Nucleus accumbens (tissue), 56 donors: ENCODE measurements around the gene TMEM134.
"Not testable (repeated sequence)": the region's sequence is repeated elsewhere in the genome, so short reads cannot be mapped to it uniquely, and the experiment has no call there.

Experiments
- DNase-seq, 56 donors: peaks; one replicate each; lab custom pipeline; 2025; lab: John Stamatoyannopoulos, UW

The TMEM134 gene

DNA sequence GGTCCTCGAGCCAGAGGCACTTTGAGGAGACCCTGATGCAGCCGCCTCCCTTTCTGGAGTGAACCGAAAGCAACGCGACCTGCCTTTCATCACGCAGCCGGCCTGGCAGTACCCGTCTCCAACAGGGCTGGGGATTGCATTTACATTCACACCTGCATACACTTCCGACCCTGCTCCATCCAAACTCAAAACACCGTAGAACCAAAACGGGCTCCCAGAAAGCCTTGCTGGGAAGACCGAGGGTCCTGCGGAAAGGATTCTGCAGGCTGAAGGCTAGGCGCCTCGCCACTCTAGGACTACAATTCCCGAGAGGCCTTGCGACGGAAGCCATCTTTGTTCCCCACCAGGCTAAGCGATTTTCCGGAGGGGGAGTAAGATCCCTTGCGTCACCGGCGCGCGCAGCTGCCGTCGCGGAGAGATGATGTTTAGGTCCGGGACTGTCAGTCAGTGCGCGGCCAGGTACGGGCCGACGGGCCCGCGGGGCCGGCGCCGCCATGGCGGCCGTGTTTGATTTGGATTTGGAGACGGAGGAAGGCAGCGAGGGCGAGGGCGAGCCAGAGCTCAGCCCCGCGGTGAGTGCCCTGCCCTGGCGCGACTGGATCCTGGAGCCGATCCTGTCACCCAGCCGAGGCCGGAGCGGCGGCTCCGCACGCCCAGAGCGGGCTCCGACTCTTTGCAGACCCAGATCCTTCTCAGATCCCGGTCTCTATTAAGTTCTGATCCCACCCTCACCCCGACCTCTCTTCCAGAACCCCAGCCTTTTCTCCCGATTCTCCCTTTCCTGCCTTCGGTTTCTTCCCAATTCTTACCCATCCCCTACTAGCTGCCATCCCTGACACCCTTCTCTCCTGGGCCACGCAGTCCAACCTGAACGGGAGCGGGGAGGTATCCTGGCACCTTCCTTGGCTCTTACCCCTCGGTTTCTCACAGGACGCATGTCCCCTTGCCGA, 40.7 kb downstream of the TMEM134 start, which contains the start of gene RPS6KB2:
RPS6KB2 (plus strand) TSS at position 443 of the 950 bp plus-strand sequence; CDS start at position 495, 52 bp downstream.
- DNase-seq = peak; percentile 82 to 99 (median 96)

DNA sequence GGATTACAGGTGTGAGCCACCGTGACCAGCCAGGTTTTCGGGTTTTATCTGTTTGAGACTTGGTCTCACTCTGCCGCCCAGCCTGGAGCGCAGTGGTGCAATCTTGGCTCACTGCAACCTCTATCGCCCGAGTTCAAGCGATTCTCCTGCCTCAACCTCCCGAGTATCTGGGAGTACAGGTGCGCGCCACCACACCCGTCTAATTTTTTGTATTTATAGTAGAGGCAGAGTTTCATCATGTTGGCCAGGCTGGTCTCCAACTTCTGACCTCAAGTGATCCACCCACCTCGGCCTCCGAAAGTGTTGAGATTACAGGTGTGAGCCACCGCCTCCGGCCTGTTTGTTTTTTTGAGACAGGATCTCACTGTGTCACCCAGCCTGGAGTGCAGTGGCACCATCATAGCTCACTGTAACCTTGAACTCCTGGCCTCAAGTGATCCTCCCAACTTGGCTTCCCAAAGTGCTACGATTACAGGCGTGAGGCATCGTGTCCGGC, 41.6 kb downstream of the TMEM134 start:
- DNase-seq = not testable (repeated sequence)

DNA sequence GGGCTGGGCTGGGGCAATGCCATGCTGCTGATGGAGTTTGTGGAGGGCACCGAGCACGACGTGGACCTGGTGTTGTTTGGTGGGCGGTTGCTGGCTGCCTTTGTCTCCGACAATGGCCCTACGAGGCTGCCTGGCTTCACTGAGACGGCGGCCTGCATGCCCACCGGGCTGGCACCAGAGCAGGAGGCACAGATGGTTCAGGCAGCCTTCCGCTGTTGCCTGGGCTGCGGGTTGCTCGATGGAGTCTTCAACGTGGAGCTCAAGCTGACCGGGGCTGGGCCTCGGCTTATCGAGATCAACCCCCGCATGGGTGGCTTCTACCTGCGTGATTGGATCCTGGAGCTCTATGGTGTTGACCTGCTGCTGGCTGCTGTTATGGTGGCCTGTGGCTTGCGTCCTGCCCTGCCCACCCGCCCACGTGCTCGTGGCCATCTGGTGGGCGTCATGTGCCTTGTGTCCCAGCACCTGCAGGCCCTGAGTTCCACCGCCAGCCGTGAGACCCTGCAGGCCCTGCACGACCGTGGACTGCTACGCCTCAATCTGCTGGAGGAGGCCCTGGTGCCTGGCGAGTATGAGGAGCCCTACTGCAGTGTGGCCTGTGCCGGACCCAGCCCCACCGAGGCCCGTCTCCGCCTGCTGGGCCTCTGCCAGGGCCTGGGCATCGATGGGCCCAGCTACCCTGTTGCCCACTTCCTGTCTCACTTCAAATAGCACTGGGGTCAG, 45.0 kb downstream of the TMEM134 start:
- no peak for DNase-seq

DNA sequence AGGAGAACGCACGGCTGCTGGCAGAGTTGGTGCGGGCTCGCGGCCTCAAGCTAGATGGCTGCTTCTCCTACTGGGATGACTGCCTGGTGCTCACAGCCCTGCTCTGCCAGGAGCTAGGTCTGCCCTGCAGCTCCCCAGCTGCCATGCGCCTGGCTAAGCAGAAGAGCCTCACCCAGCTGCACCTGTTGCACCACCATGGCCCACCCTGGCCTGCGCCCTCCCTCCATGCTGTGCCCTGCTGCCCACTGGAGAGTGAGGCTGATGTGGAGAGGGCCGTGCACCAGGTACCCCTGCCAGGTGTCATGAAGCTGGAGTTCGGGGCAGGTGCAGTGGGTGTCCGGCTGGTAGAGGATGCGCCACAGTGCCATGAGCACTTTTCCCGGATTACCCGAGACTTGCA, 45.6 kb downstream of the TMEM134 start:
- no peak for DNase-seq

DNA sequence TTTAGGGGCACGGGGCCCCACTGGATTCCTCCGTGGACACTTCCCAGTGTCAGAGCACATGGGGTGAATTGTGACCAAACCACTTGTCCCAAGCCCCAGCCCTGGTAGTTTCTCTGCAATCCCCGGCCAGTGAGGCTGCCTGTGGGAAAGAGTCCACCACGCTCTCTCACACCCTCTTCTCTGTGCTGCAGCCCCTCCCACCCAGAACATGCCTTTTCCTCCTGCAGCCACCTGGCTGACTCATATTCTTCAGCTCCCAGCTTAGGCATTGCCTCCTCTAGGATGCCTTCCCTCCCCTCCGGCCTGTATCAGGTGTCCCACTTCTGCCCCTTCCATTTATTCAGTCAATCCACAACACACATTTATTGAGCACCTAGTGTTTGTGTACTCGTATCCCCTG, 46.2 kb downstream of the TMEM134 start:
- DNase-seq = no peak

DNA sequence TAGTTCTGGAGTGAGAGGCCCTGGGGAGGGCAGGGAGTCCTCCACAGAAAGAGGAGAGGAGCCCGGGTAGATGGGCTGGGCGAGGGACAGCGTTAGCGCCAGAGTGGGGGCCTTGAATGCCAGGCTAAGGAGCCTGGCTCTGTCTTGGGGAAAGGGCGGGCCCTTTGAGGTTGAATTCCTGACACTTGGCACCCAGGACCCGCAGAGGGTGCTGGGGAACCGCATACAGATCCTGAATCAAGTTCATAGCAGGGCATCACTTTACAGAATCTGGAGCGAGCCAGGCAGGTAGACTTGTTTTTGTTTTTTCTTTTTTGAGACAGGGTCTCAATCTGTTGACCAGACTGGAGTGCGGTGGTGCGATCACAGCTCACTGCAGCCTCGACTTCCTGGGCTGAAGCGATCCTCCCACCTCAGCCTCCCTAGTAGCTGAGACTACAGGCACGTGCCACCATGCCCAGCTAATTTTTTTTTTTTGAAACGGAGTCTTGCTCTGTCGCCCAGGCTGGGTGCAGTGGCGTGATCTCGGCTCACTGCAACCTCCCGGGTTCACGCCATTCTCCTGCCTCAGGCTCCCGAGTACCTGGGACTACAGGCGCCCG, 47.5 kb downstream of the TMEM134 start:
- DNase-seq = no peak

DNA sequence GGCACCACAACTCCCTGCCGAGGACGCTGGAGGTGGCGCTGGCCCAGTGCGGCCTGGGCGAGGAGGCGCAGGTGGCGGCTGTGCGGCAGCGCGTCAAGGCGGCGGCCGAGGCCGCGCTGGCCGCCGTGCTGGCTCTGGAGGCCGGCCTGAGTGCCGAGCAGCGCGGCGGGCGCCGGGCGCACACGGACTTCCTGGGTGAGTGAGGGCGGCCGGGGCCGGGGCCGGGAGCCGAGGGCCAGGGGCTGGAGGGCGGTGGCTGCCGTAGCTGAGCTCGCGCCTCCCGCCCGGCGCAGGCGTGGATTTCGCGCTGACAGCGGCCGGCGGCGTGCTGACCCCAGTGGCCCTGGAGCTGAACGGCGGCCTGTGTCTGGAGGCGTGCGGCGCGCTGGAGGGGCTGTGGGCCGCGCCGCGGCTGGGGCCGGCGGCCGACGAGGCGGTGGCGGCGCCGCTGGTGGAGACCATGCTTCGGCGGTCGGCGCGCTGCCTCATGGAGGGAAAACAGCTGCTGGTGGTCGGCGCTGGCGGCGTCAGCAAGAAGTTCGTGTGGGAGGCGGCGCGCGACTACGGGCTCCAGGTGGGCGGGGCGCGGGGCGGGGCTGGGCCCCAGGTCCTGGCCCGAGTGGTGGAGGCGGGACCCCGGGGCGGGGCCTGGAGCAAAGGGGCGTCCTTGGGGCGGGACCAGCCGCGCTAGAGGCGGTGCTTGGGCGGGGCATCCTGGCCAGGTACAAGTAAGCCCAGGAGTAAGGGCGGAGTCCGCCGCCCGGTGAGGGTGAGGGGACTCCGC, 48.2 kb downstream of the TMEM134 start:
- DNase-seq = peak; percentile 44 to 96 (median 85)

DNA sequence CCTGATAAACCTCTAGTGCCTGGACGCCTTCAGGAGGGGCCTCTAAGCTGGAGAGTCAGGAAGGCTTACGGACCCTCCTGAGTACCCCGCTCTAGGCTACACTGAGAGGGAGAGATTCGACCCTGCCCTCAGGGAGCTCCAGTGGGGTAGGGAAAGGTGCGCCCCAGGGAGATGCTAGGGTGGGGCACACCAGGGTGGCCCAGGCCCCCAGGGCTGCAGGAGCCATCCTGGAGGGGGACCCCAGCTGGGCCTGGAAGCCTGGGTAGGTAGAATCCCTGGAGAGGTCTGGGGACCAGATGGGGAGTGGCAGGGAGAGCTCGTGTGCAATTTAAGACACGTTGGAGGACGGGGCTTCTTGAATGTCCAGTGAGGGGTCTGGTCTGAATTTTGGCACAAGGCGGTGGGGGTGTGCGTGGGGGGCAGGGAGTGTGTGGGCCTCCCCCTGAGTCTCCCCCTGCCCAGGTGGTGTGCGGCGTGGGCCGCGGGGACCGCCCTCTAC, 48.9 kb downstream of the TMEM134 start:
- DNase-seq = no peak

DNA sequence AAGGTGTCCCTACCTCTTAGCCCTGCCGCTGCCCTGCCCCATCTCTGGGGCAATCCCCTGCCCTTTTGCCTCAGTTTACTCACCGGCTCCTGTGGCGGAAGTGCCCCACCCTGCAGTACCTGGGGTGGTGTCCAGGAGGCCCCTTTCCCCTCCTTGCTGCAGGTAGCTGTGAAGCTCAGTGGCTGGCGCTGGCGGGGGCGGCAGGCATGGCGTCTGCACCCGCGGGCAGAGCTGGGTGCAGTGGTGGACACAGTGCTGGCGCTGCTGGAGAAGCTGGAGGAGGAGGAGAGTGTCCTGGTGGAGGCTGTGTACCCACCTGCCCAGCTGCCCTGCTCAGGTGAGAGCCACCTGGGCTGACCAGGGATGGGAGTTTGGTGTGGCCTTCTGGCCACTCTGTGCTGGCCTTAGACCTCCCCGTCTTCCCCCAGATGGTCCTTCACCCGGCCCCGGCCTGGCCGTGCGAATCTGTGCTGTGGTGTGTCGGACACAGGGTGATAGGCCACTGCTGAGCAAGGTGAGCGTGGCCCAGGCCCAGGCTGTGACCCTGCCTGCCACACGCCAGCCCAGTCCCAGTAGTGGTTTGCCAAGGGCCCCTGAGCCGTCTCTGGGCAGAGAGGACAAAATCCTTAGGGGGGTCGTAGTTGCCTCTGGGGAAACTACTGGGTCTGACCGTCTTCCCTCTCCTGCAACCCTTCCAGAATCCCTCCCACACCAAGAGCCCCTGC, 49.6 kb downstream of the TMEM134 start:
- DNase-seq = no peak

DNA sequence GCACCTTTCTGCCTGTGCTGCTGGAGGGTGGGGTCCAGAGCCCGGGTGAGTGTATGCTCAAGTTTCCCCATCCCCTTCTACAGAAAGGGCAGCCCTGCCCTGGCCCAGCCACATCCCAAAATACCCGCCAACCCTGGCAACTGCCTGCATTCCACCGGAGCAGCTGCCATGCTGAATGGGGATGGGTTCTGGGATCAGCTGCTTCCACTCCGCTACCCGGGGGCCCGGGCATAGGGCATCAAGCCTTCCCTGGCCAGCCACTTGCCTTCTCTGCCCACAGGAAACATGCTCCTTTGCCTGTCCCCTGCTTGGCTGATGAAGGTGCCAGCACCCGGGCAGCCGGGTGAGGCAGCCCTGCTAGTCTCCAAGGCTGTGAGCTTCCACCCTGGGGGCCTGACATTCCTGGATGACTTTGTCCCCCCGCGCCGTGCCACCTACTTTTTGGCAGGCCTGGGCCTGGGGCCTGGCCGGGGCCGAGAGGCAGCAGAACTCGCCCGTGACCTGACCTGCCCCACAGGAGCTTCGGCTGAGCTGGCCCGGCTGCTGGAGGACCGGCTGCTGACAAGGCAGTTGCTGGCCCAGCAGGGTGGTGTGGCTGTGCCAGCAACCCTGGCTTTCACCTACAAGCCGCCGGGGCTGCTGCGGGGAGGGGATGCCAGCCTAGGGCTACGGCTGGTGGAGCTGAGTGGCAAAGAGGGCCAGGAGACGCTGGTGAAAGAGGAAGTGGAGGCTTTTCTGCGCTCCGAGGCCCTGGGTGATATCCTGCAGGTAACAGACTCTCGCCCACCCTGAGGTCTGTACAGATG, 50.4 kb downstream of the TMEM134 start:
- peak in 5 of 56 donors; percentile 10 to 43 (median 34) for DNase-seq

DNA sequence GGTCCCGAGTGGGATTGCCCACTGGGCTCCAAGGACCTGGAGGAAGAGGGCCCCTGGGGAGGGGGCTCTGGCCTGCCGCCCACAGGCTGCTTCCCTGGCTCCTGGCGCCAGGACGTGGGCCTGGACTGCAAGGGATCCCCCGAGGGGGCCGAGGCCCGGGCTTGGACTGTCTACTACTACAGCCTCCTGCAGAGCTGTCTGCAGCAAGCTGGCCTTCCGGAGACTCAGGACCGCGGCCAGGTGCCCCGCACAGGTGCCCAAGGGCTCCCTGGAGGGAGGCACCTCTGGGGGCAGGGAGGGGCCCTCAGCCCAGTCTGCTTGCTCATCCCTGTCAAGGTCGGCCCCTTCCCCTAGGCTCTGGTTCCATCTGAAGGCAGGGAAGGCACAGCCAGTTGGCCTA, 51.6 kb downstream of the TMEM134 start:
- DNase-seq = peak in 1 of 56 donors; percentile 54

DNA sequence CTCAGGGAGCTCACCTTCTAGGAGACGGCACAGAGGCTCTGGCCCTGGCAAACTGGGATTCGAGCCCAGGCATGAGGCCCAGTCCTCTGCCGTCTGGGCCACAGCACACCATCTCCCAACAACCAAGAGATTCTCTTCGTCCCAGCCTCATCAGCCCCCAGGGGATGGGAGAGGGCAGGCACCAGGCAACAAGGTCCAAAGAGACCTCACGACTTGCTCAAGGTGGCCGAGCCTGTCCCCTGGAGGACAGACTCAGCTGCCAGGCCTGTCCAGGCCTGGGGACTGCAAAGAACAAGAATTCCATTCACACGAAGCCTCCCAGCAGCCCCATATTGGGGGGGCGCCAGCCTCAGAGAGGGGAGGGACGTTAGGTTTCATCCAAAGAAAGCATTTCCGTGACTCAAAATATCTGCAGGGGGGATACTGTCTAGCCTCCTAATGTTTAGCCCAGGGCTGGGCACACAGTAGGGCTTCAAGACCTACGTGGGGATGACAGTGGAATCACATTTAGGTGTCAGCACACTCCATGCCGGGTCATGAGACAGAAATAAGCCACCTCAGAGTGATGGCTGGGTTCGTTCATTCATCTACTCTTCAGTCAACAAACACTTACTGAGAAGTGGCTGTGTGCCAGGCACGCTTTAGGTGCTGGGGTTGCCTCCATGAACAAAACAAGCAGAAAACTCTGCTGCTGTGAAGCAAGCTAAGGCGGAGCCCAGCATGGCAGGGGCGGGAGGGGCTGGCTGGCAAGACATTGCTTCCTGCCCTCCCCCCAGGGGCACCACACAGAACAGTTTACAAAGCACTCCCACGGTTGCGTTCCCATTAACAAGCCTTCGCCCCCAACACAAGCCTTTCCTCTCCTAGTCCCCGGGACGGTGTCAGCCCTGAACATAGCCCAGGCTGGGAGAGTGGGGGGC, 52.4 kb downstream of the TMEM134 start:
- DNase-seq = peak in 17 of 56 donors; percentile 16 to 56 (median 34)

DNA sequence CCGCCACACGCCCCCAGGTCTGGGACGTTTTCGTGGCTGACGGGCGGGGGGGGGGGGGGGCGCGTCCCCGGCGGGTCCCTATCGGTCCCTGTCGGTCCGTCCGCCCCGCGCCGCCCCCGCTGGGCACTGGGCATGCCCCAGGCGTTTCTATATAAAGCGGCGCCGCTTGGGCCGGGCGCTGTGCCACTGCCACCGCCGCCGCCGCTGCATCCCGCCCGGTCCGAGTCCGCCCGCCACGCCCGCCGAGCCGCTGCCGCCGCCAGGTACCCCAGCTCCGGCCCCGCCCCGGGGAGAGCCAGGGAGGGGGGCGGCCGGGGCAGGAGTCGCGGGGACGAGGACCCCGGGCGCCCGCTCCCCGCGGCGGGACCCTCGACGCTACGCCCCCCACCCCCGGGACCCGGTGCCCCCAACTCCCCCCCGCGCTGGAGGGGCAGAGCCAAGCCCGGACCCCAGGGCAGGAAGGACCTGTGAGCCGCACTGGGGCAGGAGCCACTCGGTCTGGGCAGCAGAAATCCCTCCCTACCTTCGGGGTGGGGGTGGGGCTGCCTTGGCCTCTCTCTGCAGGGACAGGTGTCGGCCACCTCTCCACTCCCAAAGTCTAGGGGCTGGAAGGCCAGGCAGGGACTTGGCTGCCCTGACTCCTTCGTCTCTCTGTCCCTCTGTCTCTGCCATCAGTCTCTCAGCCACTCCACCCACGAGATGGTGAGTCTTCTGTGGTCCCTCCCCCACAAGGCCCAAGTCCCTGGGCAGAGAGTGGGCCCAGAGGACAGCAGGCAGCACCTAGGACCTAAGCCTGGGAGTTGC, 53.3 kb downstream of the TMEM134 start, which contains the start of gene CARNS1:
CARNS1 (plus strand) TSS at position 178 of the 804 bp plus-strand sequence; CDS start at position 700, 522 bp downstream.
- DNase-seq = peak in 39 of 56 donors; percentile 25 to 88 (median 72)

DNA sequence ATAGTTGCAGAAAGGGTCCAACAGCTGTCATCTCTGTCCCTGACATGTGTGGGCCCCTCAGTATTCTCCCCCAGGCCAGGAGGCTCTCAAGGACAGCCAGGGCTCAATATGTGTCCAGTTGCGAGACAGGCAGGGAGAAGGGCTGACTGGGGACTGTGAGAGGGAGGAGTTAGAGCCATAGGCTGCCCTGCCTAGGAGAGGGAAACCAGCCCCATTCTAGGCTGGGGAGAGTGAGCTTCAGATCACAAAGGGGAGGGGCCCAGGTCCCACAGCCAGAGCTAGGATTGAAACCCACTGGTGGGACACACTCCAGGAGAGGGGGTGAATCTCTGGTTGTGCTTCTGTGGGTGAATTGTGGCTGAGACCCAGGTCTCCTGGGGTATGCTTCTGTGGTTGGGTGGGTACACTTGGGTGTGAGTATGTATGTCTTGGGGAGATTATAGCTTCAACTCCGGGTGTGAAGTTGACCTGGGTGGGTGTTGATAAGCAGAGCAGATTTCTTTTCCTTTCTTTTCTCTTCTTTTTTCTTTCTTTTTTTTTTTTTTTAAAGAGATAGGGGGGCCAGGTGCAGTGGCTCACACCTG, 55.7 kb downstream of the TMEM134 start:
- peak in 3 of 56 donors; percentile 27 to 38 (median 35) for DNase-seq

DNA sequence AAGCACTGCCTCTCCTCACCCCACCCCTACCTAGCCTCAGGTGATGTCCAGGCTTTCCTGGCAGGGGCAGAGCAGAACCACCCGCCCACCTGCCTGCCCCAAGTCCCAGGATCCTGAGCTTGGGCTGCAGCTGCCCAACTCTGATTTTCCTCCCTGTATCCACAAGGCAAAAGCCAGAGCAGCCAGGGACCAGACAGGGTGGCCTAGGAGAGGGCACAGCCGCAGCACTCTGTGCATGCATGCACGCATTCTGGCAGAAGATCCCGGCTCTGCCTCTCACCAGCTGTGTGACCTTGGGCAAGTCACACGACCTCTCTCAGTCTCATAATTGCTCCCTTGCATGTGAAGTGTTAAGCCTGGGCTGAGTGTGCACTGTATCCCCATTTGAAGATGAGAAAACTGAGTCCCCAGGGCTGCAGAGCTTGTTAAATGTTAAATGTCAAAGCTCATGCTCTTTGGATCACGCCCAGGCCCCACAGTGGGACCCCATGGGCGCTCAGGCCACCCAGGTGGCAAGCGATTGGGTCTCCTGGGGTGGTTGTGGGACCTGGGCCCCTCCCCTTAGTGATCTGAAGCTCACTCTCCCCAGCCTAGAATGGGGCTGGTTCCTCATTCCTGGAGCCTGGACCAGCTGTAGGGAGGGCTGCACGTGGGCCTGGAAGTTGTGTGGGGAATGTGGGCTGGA, 56.4 kb downstream of the TMEM134 start:
- DNase-seq = no peak
